HepG2 (cell line): ENCODE results near the gene PRR23E. TPM values are rescaled to one million over a fixed set of nuclear protein-coding genes. Genes with fewer than 3 reads are reported as not detected.

Experiments
- ASH2L ChIP-seq: fragments of 300-600, 200-600 bp; sonication (generic); IDR thresholded peaks from 2 replicates; pipeline ENCODE4 v1.7.0; 2017; ENCODE audit warnings: low read depth, mild to moderate bottlenecking, moderate library complexity, mixed read lengths, low read length; ENCODE audit not compliant: insufficient read length
- CBX1 ChIP-seq: IDR thresholded peaks from one replicate; pipeline ENCODE4 v1.6.1; 2016; ENCODE audit warnings: antibody characterized with exemption, low read depth
- CEBPB ChIP-seq: IDR thresholded peaks from 2 replicates; pipeline ENCODE4 v1.6.1; 2011; ENCODE audit warnings: low read depth, low read length, improper control_type of control experiment, borderline replicate concordance
- PHF5A ChIP-seq: IDR thresholded peaks from one replicate; pipeline ENCODE4 v1.6.1; 2018; ENCODE audit warnings: low read depth, missing genetic modification reagents; ENCODE audit not compliant: unreplicated experiment
- POLR2AphosphoS5 ChIP-seq: IDR thresholded peaks from 2 replicates; pipeline ENCODE4 v1.6.1; 2012; ENCODE audit warnings: low read depth, low read length
- PRDM15 ChIP-seq: sonication (generic); formaldehyde crosslinking; IDR thresholded peaks from 2 replicates; pipeline ENCODE4 v1.4.0; 2020; ENCODE audit warnings: missing genetic modification reagents
- TFAP4 ChIP-seq: sonication (generic); IDR thresholded peaks from 2 replicates; pipeline ENCODE4 v1.6.1; 2016; ENCODE audit warnings: low read depth, borderline replicate concordance
- ZBTB21 ChIP-seq: sonication (generic); formaldehyde crosslinking; IDR thresholded peaks from 2 replicates; pipeline ENCODE4 v1.4.0; 2020; ENCODE audit warnings: missing genetic modification reagents
- ZIK1 ChIP-seq: sonication (generic); formaldehyde crosslinking; IDR thresholded peaks from 2 replicates; pipeline ENCODE4 v1.5.0; 2020; ENCODE audit warnings: mild to moderate bottlenecking, low read depth, missing genetic modification reagents, borderline replicate concordance
- ZNF574 ChIP-seq: sonication (generic); formaldehyde crosslinking; IDR thresholded peaks from 2 replicates; pipeline ENCODE4 v1.4.0; 2020; ENCODE audit warnings: missing genetic modification reagents
- ZNF577 ChIP-seq: sonication (generic); formaldehyde crosslinking; IDR thresholded peaks from 2 replicates; pipeline ENCODE4 v1.4.0; 2020; ENCODE audit warnings: mild to moderate bottlenecking, low read depth, missing genetic modification reagents, borderline replicate concordance
- ZNF709 ChIP-seq: sonication (generic); formaldehyde crosslinking; IDR thresholded peaks from 2 replicates; pipeline ENCODE4 v1.5.0; 2020; ENCODE audit warnings: mild to moderate bottlenecking, missing genetic modification reagents
- polyA plus RNA-seq, 8 experiments: library from polyadenylated mRNA; depleted of rRNA in 3 of 8; stranded (reverse) in 7 of 8; unstranded in 1 of 8; fragments of >200 nt; fragmentation: Illumina TruSeq in 4 of 8; extraction: Trizol in 4 of 8; gene quantifications; 2 replicates each; pipeline versions ENCODE4 v1.2.1 to v1.2.3, GENCODE V29; 2011 to 2016; ENCODE audit warnings: low read depth in 4 of 8, missing spikeins in 1 of 8, mixed read lengths in 1 of 8; ENCODE audit not compliant: insufficient read depth in 1 of 8
- total RNA-seq, 5 experiments: library from RNA; depleted of rRNA; stranded (reverse); fragments of >200 nt; fragmentation: Illumina TruSeq; extraction: Trizol; gene quantifications; 2 replicates each; pipeline ENCODE4 v1.2.3, GENCODE V29; 2016; ENCODE audit warnings: low read depth in 1 of 5

PRR23E gene
- total and polyA plus RNA-seq, 2 of the 13 experiments (the other 11 are each of a cell fraction or from before 2014, with no cell fraction given) = not detected

- TF ChIP-seq PRDM15 (no peak), CEBPB (no peak), CBX1 (no peak), ASH2L (no peak), PHF5A (CRISPR knock-in tag) (no peak), ZNF577 (CRISPR knock-in tag) (no peak), TFAP4 (no peak), ZNF574 (CRISPR knock-in tag) (no peak), ZNF709 (CRISPR knock-in tag) (no peak), ZIK1 (CRISPR knock-in tag) (no peak), POLR2AphosphoS5 (no peak), ZBTB21 (CRISPR knock-in tag) (no peak)
Observed at GRCh38 chr3:127192576-127193232, at the start of gene PRR23E (continued).
